ENCODE measurements around the gene PLXNA4. TPM values are rescaled to one million over a fixed set of nuclear protein-coding genes. Genes with fewer than 3 reads are reported as not detected.
A peak's percentile ranks its signal among the peaks of the same experiment; 100 is the strongest.

PLXNA4 gene
- total RNA-seq, 2 donors from 2014 or later: 12.2 to 27.7 TPM

DNA sequence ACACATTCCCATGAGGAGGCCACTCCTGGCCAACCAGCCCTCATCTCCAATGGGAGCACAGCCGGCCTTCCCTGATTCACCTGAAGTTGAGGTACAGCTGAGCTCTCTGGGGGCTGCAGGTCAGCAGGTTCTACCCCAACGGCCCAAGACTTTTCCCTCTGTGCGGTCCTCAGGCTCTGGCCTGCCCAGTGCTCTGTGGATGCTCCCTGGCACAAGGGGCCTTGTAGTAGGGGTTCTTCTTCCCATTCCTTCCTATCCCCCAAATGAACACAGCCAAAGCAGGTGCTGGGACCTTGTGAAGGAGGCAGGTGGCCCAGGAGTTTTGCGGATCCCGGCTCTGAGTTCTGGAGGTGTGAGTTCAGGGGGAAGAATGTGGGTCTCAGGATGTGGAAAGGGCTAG, 72.2 kb downstream of the PLXNA4 start:
- Histone ChIP-seq H3K27ac (no peak overlapping the region), H3K4me3 (no peak overlapping the region), H3K27me3 (replicated peaks; ENCODE audit: insufficient read depth) (no peaks in the 10 kb centered on the region), H3K36me3 (peaks cover 10% of the 10 kb centered on the region), H3K4me1 (ENCODE audit: control insufficient read depth in 1 of 2, low read depth in 2 of 2) (peaks cover 0 to 18% of the 10 kb centered on the region in 2 donors), H3K9me3 (no peaks in the 10 kb centered on the region)
- DNase-seq (ENCODE audit: low spot score) (no peak), ATAC-seq (ENCODE audit: insufficient number of reproducible peaks, low FRiP score, low read depth) (no peak)
- TF ChIP-seq, protein P1, sequence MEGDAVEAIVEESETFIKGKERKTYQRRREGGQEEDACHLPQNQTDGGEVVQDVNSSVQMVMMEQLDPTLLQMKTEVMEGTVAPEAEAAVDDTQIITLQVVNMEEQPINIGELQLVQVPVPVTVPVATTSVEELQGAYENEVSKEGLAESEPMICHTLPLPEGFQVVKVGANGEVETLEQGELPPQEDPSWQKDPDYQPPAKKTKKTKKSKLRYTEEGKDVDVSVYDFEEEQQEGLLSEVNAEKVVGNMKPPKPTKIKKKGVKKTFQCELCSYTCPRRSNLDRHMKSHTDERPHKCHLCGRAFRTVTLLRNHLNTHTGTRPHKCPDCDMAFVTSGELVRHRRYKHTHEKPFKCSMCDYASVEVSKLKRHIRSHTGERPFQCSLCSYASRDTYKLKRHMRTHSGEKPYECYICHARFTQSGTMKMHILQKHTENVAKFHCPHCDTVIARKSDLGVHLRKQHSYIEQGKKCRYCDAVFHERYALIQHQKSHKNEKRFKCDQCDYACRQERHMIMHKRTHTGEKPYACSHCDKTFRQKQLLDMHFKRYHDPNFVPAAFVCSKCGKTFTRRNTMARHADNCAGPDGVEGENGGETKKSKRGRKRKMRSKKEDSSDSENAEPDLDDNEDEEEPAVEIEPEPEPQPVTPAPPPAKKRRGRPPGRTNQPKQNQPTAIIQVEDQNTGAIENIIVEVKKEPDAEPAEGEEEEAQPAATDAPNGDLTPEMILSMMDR (IDR thresholded peaks at IDR 0.05): no peak

DNA sequence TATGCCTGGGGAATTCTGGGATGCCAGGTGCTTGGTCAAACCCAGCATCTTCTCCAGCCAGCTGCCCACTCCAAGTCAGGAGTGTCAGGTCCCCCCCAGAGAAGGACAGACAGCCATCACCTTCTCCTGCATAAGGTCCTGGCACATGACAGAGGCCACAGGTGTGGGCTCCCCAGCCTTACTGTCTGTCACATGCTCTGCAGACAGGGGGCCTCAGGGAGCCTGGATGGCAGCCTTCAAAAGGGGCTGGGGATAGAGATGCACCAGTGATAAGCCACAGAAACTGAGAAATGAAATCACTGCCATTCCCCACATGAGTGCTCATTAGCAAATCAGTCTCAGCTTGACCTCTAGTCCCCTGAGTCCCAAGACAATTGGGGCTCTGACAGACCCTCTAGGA, 72.9 kb downstream of the PLXNA4 start:
- H3K4me1 ChIP-seq (ENCODE audit: control insufficient read depth in 1 of 2, low read depth in 2 of 2): peaks cover 0 to 24% of the 10 kb centered on the region in 2 donors
- ATAC-seq (ENCODE audit: insufficient number of reproducible peaks, low FRiP score, low read depth) (no peak), DNase-seq (ENCODE audit: low spot score) (no peak)
- H3K27ac ChIP-seq: no peak overlapping the region
- TF ChIP-seq, protein P1 (IDR thresholded peaks at IDR 0.05): no peak
- H3K27me3 ChIP-seq (replicated peaks; ENCODE audit: insufficient read depth): no peaks in the 10 kb centered on the region
- peaks cover 10% of the 10 kb centered on the region for H3K36me3 ChIP-seq
- H3K9me3 ChIP-seq: no peaks in the 10 kb centered on the region
- no peak overlapping the region for H3K4me3 ChIP-seq

DNA sequence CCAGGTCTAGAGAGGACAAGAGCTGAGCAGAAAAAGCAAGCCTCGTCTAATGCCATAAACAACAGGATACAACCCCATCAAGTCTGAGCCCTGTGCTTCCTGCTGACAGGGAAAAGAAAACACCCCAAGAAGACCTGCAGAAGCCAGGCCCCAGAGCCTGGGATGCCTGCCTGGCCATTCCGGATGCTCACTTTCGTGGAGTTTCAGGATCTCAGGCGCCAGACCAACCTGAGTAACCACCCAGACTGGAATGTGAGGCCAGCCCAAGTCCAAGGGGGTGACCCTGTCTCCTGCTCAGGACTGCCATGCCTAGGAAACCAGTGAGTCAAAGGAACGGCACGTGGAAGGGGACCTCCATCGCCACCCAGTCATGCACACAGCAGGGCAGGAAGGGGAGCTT, 74.3 kb downstream of the PLXNA4 start:
- TF ChIP-seq, protein P1 (IDR thresholded peaks at IDR 0.05): no peak
- Histone ChIP-seq H3K36me3 (peaks cover under 1% of the 10 kb centered on the region), H3K27ac (no peak overlapping the region), H3K27me3 (replicated peaks; ENCODE audit: insufficient read depth) (no peaks in the 10 kb centered on the region), H3K4me3 (no peak overlapping the region), H3K4me1 (ENCODE audit: control insufficient read depth in 1 of 2, low read depth in 2 of 2) (peaks cover 0 to 24% of the 10 kb centered on the region in 2 donors), H3K9me3 (no peaks in the 10 kb centered on the region)
- ATAC-seq (ENCODE audit: insufficient number of reproducible peaks, low FRiP score, low read depth): no peak
- DNase-seq (ENCODE audit: low spot score): no peak

DNA sequence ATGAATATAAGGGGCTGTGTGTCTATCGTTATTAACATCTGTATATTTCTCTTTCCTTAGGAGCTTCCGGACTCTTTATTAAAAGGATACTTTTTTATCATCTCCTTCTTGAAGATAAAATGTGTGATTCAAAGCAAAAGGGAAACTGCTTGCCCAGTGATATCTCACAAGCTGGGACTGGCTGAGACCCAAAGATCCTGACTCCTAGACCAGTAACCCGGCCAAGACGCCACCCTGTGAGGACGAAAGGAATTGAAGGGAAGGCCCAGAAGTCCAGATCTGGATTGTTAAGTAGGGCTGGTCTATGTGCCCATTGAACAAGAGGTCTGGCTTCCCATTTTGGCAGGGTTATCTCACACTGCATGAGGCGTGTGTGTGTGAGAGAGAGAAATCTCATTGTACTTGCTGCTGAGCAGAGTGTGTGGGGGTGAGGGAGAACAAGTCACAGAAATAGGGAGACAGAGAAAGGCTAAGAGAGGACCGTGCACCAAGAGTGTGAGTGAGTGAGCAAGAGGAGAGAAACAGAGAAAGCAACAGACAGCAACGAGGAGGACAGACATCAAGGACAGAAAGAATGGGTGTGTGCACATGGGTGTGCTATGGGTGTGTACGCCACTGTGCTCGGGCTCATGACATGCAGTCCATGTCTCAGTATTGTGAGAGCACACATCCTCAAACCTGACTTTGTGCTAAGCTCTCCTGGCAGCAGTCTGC, 75.4 kb downstream of the PLXNA4 start:
- H3K4me1 ChIP-seq (ENCODE audit: control insufficient read depth in 1 of 2, low read depth in 2 of 2): peaks cover 0 to 24% of the 10 kb centered on the region in 2 donors
- H3K36me3 ChIP-seq: no peaks in the 10 kb centered on the region
- no peaks in the 10 kb centered on the region for H3K9me3 ChIP-seq
- H3K4me3 ChIP-seq: no peak overlapping the region
- peak; percentile 43 for ATAC-seq (ENCODE audit: insufficient number of reproducible peaks, low FRiP score, low read depth)
- TF ChIP-seq, protein P1 (IDR thresholded peaks at IDR 0.05): peak; percentile 61
- peak; percentile 70 for DNase-seq (ENCODE audit: low spot score)
- no peaks in the 10 kb centered on the region for H3K27me3 ChIP-seq (replicated peaks; ENCODE audit: insufficient read depth)
- no peak overlapping the region for H3K27ac ChIP-seq

DNA sequence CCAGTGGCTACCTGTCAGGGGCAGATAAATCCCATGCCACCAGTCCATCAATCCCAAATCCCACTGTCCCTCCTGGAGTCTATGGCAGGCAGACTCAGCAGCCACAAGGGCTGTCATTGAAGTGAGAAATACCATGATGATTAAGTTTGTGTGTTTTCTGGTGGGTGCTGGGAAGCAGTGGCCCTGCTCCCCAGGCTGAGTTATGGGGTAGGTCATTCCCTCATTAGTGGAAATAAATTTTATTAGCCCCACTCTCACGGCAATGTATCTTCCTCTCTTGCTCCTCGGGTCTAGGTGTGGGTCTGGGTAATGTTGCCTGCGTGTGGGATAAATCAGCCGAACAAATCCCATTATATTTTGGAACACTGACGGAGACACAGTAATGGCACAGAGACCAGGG, 76.8 kb downstream of the PLXNA4 start:
- Histone ChIP-seq H3K27ac (no peak overlapping the region), H3K36me3 (no peaks in the 10 kb centered on the region), H3K27me3 (replicated peaks; ENCODE audit: insufficient read depth) (no peaks in the 10 kb centered on the region), H3K9me3 (no peaks in the 10 kb centered on the region), H3K4me3 (no peak overlapping the region), H3K4me1 (ENCODE audit: control insufficient read depth in 1 of 2, low read depth in 2 of 2) (peaks cover 0 to 24% of the 10 kb centered on the region in 2 donors)
- TF ChIP-seq, protein P1 (IDR thresholded peaks at IDR 0.05): no peak
- DNase-seq (ENCODE audit: low spot score): no peak
- ATAC-seq (ENCODE audit: insufficient number of reproducible peaks, low FRiP score, low read depth): no peak

All from thoracic aorta (tissue), 2 donors.